Activated T-cell treated with anti-CD3 and anti-CD28 coated beads, Interleukin-2, amount 50 U/mL, for 72 hours (primary cell): ENCODE results near the gene LRRC46. TPM values are rescaled to one million over a fixed set of nuclear protein-coding genes. Genes with fewer than 3 reads are reported as not detected.

Experiments
- ATAC-seq, 2 donors: fragments of 150-1000 bp; cut with Tn5 transposase; replicated peaks in 1 of 2; 2 replicates each; pipeline ENCODE4 v1.10.0; 2021; ENCODE audit warnings: moderate library complexity in 2 of 2, mild to moderate bottlenecking in 1 of 2
- DNase-seq, 2 donors: peaks; one replicate each; pipeline ENCODE4 v3.0.0; 2021 to 2022; ENCODE audit warnings: mixed read lengths in 1 of 2
- H3K27ac Mint-ChIP-seq: one replicate; pipeline ENCODE4 v1.8.0; 2022; ENCODE audit warnings: mild to moderate bottlenecking, moderate library complexity, mixed read lengths
- H3K27me3 Mint-ChIP-seq: one replicate; pipeline ENCODE4 v1.8.0; 2022; ENCODE audit warnings: low read depth, mixed read lengths
- H3K36me3 Mint-ChIP-seq, 2 donors: one replicate each; pipeline ENCODE4 v1.8.0; 2022; ENCODE audit warnings: mixed read lengths in 2 of 2, mild to moderate bottlenecking in 1 of 2; ENCODE audit not compliant: insufficient read depth in 2 of 2
- H3K4me1 Mint-ChIP-seq: one replicate; pipeline ENCODE4 v1.8.0; 2022; ENCODE audit warnings: low read depth, mixed read lengths
- H3K4me3 Mint-ChIP-seq, 2 donors: one replicate each; pipeline ENCODE4 v1.8.0; 2022; ENCODE audit warnings: mild to moderate bottlenecking in 2 of 2, mixed read lengths in 2 of 2, moderate library complexity in 2 of 2
- H3K9me3 Mint-ChIP-seq, 2 donors: one replicate each; pipeline ENCODE4 v1.8.0; 2022; ENCODE audit warnings: mixed read lengths in 2 of 2
- total RNA-seq, 2 donors: library from RNA; stranded (reverse); gene quantifications; one replicate each; pipeline ENCODE4 v1.2.3, GENCODE V29; 2022

Gene LRRC46
- total RNA-seq, 2 donors from 2014 or later, result 0.46 to 0.83 TPM

DNA sequence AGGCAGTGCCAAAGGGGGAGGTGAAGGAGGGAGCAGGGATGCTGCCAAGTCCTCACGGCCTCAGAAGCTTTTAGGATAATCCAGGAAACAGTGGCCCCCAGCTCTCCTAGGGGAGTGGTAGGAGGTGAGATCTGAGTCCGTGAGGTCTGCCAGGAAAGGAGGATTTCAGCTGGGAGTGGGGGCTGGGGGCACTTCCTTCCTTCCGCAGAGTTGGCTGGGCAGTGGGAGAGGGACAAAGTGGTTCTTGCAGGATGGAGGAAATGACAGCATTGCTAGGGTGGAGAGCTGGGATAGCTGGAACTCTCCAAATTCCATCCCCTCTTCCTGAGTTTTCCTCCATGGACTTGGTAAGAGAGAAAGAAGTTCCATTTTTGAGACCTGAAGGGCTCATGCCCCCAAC lies 24.3 kb downstream of the LRRC46 start:
- Mint-ChIP-seq H3K27me3 (peaks cover 66% of the 10 kb centered on the region), H3K9me3 (no peaks in the 10 kb centered on the region), H3K4me3 (no peak overlapping the region), H3K4me1 (peaks cover 15% of the 10 kb centered on the region), H3K36me3 (no peaks in the 10 kb centered on the region), H3K27ac (no peak overlapping the region)
- DNase-seq (no peak), ATAC-seq (no peak)

DNA sequence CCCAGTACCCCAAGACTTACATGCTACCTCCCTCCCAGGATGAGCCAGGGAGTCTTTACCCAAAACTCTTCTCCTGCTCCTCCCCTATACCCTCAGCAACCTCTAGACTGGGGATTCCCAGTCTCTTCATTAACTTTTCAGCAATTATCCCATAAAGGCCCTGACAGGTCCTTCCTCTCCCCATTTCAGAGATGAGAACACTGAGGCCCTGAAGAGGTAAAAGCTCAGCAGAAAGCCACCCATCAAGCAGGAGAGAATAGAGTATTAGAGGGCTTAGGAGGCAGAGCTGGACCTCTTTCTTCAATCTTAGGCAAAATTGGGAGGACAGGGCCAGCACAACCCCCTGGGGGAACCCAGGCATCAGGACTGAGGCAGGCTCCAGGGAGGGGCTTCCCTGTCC lies 25.4 kb downstream of the LRRC46 start:
- no peaks in the 10 kb centered on the region for H3K9me3 Mint-ChIP-seq
- peaks cover 9% of the 10 kb centered on the region for H3K4me1 Mint-ChIP-seq
- no peaks in the 10 kb centered on the region for H3K36me3 Mint-ChIP-seq
- DNase-seq (no peak), ATAC-seq (no peak)
- peaks cover 60% of the 10 kb centered on the region for H3K27me3 Mint-ChIP-seq
- no peak overlapping the region for H3K4me3 Mint-ChIP-seq
- H3K27ac Mint-ChIP-seq, result no peak overlapping the region

DNA sequence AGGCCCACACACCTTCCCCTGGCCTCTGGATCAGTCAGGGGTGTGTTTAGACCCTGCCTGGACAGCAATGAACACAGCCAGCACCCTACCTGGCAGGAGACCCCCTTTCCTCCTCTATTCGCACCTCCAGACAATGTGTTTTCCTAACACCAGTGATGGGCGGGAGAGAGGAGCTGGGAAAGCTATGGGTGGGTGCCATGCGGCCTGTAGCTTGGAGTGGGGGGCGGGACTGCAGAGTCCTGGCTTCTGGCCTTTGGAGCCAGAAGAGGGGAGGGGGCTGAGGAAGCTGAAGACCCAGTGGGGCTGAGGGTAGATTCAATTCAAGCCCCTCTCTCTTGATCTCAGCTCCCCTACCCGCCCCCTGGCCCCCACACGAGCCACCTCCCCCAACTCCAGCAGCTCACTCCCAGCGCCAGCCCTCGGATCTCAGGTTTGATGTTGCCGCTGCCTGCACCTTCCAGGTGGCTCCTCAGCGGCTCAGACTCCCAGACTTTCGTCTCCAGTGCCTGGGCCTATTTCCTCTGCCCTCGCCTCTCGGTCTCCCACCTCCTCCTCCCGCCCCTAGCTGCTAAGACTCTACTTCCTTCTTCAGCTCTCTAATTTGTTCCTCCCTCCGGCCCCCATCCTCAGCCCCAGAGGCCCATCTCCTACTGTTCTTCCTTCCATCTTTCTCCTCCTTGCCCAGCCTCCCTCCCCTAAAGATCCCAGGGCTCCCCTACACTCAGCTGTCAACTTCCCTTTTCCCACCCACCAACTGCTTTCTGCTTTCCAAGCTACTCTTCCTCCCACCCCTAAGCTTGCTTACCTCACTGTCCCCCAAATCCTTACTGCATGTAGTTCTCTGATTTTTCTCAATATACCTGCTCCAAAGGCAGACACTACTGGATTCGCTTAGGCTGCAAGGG lies 26.3 kb downstream of the LRRC46 start:
- H3K27ac Mint-ChIP-seq, result no peak overlapping the region
- H3K27me3 Mint-ChIP-seq, result peaks cover 51% of the 10 kb centered on the region
- no peaks in the 10 kb centered on the region for H3K9me3 Mint-ChIP-seq
- no peak for DNase-seq
- H3K4me1 Mint-ChIP-seq, result peaks cover 5% of the 10 kb centered on the region
- no peaks in the 10 kb centered on the region for H3K36me3 Mint-ChIP-seq
- no peak for ATAC-seq
- no peak overlapping the region for H3K4me3 Mint-ChIP-seq

DNA sequence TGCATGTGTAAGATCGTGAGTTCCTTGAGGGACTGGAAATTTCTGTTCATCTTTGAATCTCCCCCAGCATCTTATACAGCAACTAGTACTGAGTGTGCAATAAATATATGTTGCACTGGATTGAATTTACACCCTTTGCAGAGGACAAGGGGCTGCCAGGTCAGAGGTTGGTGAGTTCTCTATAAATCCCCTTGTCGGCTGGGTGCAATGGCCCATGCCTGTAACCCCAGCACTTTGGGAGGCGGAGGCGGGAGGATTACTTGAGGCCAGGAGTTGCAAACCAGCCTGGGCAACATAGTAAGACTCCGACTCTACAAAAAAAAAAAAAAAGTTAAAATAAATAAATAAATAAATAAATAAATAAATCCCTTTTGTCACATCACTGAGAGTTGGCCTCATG lies 28.9 kb downstream of the LRRC46 start:
- Mint-ChIP-seq H3K36me3 (no peaks in the 10 kb centered on the region), H3K9me3 (no peaks in the 10 kb centered on the region), H3K27me3 (peaks cover 25% of the 10 kb centered on the region), H3K27ac (no peak overlapping the region), H3K4me3 (no peak overlapping the region), H3K4me1 (peaks cover 28% of the 10 kb centered on the region)
- ATAC-seq (no peak), DNase-seq (no peak)

DNA sequence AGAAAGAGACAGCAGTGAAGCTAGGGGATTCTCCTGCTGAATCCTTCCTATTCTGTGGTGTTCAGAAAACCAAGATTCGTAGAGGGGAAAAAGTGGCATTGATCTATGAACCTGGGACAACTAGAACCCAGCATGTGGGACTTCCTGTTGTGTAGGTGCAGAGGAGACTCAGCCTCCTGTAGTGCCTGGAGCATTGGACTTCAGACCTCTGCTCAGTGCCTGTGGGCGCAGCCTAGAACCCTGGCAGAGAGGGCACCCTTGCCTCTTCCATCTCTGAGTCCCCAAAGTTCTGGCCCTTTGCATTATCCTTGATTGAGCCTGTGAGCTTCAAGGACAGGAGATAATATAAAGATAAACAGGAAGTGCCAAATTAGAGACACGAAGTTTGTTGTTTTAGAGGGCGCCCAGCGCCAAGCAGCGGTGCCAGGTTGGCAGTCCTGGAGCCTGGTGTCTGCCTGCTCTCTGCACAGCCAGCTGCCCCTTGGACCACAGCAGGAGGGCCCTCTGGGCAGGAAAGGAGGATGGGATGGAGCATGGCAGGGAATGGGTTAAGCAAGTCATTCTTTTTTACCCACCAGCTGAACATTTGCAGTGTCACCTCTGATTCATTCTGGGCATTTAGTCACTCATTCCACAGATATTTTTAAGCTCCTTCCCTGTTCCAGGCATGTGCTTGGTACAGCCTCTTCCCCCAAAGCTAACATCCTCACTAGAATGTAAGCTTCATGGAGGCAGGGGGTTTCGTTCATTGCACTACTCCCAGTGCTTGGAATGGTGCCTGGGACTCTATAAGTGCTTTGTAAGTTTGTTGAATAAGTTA lies 31.4 kb downstream of the LRRC46 start:
- H3K4me3 Mint-ChIP-seq, result no peak overlapping the region
- H3K9me3 Mint-ChIP-seq, result no peaks in the 10 kb centered on the region
- no peak for DNase-seq
- H3K27me3 Mint-ChIP-seq, result peaks cover 14% of the 10 kb centered on the region
- peaks cover 35% of the 10 kb centered on the region for H3K4me1 Mint-ChIP-seq
- no peak for ATAC-seq
- H3K36me3 Mint-ChIP-seq, result no peaks in the 10 kb centered on the region
- no peak overlapping the region for H3K27ac Mint-ChIP-seq

GRCh38 chr17:47864791-47865216 lies 33.3 kb downstream of the LRRC46 start:
- Mint-ChIP-seq H3K4me3 (peak overlapping the region; percentile 40 to 51), H3K9me3 (no peaks in the 10 kb centered on the region), H3K27ac (no peak overlapping the region), H3K36me3 (no peaks in the 10 kb centered on the region), H3K4me1 (peaks cover 35% of the 10 kb centered on the region), H3K27me3 (peaks cover 16% of the 10 kb centered on the region)
- ATAC-seq, result peak; percentile 66 to 75
- no peak for DNase-seq

DNA sequence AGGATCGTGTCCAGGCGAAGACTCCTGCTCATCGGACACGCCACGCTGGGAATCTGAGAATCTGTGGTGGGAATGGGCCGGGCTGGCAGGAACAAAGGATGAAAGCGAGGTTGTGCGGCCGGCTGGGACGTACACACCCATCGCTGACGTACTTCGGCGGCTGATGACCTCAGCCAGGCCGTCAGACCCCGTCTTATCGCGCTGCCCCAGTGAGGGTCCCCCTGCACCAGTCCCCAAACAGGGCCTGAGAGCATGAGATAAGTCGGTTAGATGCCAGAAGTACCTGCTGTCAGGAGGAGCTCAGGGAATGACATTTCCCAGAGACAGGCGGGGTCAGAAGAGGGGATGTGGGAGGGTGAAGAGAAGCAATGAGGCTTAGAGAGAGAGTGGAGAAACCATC lies 35.5 kb downstream of the LRRC46 start:
- Mint-ChIP-seq H3K27ac (no peak overlapping the region), H3K27me3 (peaks cover 37% of the 10 kb centered on the region), H3K4me3 (no peak overlapping the region), H3K9me3 (no peaks in the 10 kb centered on the region), H3K4me1 (peaks cover 35% of the 10 kb centered on the region), H3K36me3 (no peaks in the 10 kb centered on the region)
- ATAC-seq, result no peak
- no peak for DNase-seq

DNA sequence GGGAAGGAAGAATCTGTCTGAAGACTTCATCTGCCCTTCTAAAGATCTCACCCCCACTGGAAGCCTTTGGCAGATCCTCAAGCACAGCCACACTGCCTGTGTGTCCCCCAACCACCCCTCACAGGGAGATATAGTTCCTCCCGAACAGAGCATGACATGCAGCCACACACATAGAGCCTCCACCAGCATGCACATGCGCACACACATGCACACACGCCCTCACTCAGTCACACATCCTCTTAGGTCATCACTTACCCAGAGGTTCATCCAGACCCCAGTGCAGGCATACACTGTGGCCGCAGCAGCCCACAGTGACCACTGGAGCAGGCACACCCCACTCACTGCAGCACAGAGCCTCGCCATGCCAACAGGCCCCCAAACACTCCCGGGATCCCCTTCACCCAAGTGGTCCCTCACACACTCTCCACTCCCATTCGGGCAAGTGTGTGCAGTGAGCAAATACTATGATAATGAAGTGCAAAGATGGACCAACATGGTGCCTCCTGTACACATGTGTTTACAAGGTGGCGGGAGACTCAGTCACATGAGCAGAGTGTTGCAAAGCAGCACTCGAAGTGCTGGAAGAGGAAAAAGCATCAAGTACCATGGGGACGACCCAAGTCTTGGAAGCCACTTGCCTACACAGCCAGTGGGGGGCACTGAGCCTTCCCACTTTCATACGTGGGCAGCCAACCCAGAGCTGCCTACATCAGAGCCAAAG lies 36.5 kb downstream of the LRRC46 start:
- peaks cover 42% of the 10 kb centered on the region for H3K27me3 Mint-ChIP-seq
- no peak overlapping the region for H3K4me3 Mint-ChIP-seq
- no peaks in the 10 kb centered on the region for H3K9me3 Mint-ChIP-seq
- H3K4me1 Mint-ChIP-seq, result peaks cover 28% of the 10 kb centered on the region
- ATAC-seq, result no peak
- no peaks in the 10 kb centered on the region for H3K36me3 Mint-ChIP-seq
- DNase-seq, result no peak
- H3K27ac Mint-ChIP-seq, result no peak overlapping the region

DNA sequence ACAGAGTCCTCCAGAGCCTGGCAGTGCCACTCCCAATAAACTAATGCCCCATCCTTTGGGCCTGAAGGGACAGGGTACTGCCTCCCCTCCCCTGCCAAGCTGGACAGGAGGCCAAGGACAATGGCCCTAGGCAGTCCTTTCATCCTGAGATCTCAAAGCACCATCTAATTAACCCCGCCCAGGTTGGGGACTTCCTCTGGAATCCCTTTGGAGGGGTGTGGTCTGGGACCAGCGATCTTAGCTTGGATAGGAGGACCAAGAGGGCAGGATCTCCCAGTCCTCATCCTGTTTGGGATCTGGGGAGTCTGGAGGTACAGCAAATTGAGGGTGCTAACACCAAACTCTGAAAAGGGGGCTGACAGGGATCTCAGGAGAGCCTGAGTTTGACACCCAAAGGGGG lies 37.6 kb downstream of the LRRC46 start:
- no peak for ATAC-seq
- no peak overlapping the region for H3K27ac Mint-ChIP-seq
- no peaks in the 10 kb centered on the region for H3K36me3 Mint-ChIP-seq
- peaks cover 54% of the 10 kb centered on the region for H3K27me3 Mint-ChIP-seq
- H3K4me3 Mint-ChIP-seq, result no peak overlapping the region
- no peaks in the 10 kb centered on the region for H3K9me3 Mint-ChIP-seq
- no peak for DNase-seq
- peaks cover 20% of the 10 kb centered on the region for H3K4me1 Mint-ChIP-seq

DNA sequence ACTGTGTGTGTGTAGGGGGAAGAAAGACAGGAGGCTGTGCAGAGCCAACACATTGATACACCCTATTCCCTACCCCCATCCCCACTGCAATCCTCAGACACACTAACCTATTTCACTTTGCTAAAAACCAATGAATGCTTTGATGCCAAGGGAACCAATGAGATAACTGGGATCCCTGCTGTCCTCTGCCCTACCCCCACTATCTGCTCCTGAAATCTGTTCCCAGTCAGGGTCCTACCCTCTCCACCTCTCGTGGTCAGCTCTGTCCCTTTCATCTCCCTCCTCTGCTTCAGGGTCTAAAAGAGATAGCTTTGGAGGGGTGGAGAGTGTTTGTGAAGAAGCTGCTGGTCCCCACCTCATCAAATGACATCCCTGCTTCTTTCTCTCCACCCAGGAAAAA lies 38.6 kb downstream of the LRRC46 start:
- Mint-ChIP-seq H3K4me3 (no peak overlapping the region), H3K27me3 (peaks cover 63% of the 10 kb centered on the region), H3K4me1 (peaks cover 10% of the 10 kb centered on the region), H3K27ac (no peak overlapping the region), H3K36me3 (no peaks in the 10 kb centered on the region), H3K9me3 (no peaks in the 10 kb centered on the region)
- no peak for ATAC-seq
- DNase-seq, result no peak

- peaks cover 2% of the 10 kb centered on the region for H3K4me1 Mint-ChIP-seq
- H3K4me3 Mint-ChIP-seq, result no peak overlapping the region
- H3K36me3 Mint-ChIP-seq, result no peaks in the 10 kb centered on the region
- no peak overlapping the region for H3K27ac Mint-ChIP-seq
- ATAC-seq, result no peak
- peaks cover 59% of the 10 kb centered on the region for H3K27me3 Mint-ChIP-seq
- no peaks in the 10 kb centered on the region for H3K9me3 Mint-ChIP-seq
- DNase-seq, result no peak
Observed at GRCh38 chr17:47871048-47871447, 39.6 kb downstream of the LRRC46 start.

GRCh38 chr17:47872019-47872650 lies 40.7 kb downstream of the LRRC46 start:
- Mint-ChIP-seq H3K4me1 (no peaks in the 10 kb centered on the region), H3K36me3 (no peaks in the 10 kb centered on the region), H3K27ac (no peak overlapping the region), H3K4me3 (no peak overlapping the region), H3K27me3 (peaks cover 57% of the 10 kb centered on the region), H3K9me3 (no peaks in the 10 kb centered on the region)
- DNase-seq, result no peak
- no peak for ATAC-seq
